ENCODE results near the gene CSRNP3.
"Not testable (repeated sequence)": the region's sequence is repeated elsewhere in the genome, so short reads cannot be mapped to it uniquely, and the experiment has no call there.

Gene CSRNP3

DNA sequence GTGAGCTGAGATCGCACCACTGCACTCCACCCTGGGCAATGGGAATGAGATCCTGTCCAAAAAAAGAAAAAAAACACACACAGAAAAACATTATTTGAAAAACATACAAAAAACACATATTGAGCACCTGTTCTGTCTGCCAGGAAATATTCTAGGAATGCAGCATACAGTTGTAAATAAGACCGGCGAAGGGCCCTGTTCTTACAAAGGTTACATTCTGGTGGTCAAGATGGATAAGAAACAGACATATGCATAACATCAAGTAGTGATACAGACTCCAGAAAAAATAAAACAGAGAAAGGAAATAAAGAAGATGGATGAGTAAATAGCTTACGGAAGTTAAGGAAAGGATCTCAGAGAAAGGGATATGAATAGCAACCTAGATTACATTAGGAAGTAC is 164.8 kb downstream of the CSRNP3 start:
- DNase-seq (ENCODE audit: low spot score): no peak

DNA sequence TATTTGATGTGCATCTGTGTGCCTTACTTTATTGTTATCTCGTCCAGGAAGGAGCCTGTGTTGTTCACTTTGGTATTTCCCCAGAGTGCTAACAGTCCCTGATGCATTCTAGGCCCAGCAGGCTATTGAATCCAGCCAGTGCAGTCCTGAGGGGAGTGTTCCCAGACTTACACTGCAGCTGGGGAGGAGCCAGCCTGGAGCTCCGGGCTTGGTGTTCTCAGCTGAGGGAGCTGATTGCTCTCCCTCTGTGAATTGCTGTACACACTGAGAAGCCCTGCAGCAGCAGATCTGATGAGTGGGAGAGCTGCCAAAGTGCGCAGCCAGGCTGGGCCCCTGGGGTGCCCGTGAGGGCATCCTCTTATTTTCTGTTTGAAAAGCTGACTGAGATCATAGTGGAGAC is 165.4 kb downstream of the CSRNP3 start:
- no peak for DNase-seq (ENCODE audit: low spot score)

GRCh38 chr2:165635532-165635931 is 166.0 kb downstream of the CSRNP3 start:
- no peak for DNase-seq (ENCODE audit: low spot score)

DNA sequence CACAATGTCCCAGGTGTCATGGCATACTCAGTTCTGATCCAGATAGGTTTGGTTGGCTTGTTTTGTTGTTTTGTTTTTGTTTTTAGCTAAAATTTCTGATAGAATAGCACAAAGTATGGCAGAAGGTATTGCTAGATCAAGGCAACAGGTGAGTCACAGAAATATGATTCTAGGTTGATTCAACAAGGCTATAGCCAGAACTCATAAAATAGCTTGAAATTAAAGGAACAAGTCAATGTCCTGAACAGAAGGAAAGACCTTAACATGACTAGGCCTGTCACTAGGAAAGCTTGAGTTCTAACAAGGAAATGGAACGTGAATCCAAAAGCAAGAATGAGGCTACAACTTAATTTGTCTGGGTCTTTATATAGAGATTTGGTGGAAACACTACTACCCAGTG is 167.5 kb downstream of the CSRNP3 start:
- no peak for DNase-seq (ENCODE audit: low spot score)

GRCh38 chr2:165637396-165637795 is 167.9 kb downstream of the CSRNP3 start:
- no peak for DNase-seq (ENCODE audit: low spot score)

DNA sequence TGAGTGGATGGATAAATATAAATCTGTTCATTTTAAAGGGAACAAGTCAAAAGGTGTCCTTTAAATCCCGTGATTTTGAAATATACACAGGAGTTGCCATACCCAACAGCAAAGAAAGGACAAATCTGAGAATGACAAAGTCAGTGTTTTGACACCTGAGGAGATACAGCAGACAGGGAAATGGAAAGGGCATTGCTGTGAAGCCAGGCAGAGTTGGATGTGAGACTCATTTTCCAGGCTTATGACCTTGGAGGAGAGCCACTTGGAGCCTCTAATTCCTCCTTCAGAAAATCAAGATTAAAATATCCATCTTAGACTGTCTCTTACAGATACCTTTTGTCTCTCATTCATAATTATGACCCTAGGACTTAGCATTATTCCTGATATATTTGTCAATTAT is 170.0 kb downstream of the CSRNP3 start:
- DNase-seq (ENCODE audit: low spot score): no peak

- no peak for DNase-seq (ENCODE audit: low spot score)
Measured at GRCh38 chr2:165640247-165640929, 170.9 kb downstream of the CSRNP3 start.

DNA sequence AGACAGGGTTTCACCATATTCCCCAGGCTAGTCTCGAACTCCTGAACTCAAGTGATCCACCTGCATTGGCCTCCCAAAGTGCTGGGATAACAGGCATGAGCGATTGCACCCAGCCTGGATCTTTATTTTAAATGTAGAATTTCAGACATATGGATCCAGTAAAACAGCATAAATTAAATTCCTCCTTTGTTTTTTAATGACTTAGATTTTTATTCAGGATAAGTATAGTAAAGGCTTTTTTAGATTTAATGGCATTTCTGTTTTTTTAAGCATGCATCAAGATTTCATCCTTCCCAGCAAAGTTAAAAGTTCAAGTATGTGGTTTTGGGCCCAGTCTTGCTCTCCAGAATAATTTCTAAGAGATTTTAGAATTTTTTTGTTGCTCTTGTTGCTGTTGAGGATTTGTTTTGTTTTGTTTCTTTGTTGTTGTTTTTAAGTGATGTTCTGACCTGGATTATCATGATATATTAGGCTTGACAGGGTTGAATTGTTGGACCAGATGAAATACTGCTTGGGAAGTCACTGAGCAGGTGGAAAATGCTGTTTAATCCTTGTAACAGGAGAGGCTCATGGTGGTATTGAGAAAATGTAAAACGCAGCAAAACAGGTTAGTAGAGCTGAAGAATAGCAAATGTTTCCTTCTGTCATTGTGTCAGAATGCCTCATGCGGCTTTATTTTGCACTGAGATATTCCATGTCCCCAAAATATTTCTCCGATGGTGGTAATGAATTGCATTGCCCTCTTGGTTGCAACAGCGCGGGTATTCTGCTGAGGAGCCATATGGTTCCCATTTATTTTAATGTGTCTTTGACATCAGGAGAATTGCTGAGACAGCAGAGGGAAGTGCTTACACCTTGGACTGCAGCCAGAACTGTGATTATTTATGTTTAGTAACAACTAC is 176.7 kb downstream of the CSRNP3 start:
- peak; percentile 21 for DNase-seq (ENCODE audit: low spot score)

- no peak for DNase-seq (ENCODE audit: low spot score)
Measured at GRCh38 chr2:165647409-165647808, 177.9 kb downstream of the CSRNP3 start.

DNA sequence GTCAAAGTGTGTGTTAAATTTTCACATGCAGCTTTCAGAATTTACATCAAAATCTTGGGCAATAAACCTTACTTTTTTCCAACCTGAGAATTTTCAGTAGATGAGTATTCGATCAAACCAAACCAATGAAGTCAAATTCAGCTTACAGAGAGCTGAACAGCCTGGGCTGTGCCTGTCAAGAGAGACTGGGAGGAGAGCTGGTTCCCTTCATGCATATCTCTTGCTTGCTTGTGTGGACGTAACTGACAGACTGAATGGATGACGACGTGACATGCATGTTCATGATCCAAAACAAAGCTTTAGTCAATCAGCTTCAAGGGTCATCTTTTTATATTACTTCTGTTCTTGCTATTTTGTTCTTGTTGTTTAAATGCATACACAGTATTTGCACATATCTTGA is 179.3 kb downstream of the CSRNP3 start:
- no peak for DNase-seq (ENCODE audit: low spot score)

GRCh38 chr2:165651233-165651632 is 181.7 kb downstream of the CSRNP3 start:
- no peak for DNase-seq (ENCODE audit: low spot score)

GRCh38 chr2:165655661-165656060 is 186.2 kb downstream of the CSRNP3 start:
- DNase-seq (ENCODE audit: low spot score): no peak

DNA sequence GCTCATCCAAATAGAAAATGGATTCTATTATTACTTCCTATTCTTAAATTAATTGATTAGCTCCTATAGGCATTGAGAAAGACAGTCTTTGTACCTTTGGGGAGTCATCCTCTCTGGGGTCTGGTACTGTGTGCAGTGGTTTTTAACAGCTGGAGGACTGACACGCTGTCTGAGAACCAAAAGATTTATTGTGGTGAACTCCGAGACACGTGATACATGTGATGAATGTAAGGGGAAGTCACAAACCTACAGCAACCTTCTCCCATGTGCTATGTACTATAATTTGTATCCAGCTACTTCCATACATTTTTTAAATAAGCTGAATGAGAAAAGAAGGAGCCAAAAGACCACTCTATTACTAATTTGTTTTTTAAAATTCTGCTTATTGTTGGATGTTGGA is 190.9 kb downstream of the CSRNP3 start:
- DNase-seq (ENCODE audit: low spot score): no peak

DNA sequence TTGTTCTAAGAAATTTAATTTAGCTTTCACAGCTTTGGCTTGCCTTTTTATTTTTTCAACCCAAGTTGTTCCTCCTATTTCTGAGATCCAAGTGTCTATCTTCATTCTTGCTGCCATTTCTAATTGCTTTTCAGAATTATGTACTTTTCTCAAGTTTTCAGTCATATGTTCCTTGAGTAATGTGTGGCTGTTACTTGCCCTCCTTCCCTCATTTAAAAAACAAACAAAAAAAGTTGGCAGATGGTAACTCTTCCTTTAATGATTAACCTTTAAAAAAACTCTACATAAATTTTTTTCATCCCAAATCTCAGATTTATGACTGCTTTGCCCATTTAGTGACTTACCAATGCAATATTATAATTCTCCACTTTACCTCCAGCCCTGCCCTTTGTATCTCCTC is 193.2 kb downstream of the CSRNP3 start:
- no peak for DNase-seq (ENCODE audit: low spot score)

DNA sequence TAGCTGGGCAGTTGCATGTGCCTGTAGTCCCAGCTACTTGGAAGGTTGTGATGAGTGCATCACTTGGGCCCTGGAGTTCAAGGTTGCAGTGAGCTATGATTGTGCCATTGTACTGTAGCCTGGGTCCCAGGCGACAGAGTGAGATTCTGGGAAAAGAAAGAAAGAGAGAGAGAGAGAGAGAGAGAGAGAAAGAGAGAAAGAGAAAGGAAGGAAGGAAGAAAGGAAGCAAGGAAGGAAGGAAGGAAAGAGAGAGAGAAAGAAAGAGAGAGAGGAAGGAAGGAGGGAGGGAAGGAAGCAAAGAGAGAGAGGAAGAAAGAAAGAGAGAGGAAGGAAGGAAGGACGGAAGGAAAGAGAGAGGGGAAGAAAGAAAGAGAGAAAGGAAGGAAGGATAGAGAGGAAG is 196.1 kb downstream of the CSRNP3 start:
- no peak for DNase-seq (ENCODE audit: low spot score)

- not testable (repeated sequence) for DNase-seq (ENCODE audit: low spot score)
Measured at GRCh38 chr2:165666073-165666472, 196.6 kb downstream of the CSRNP3 start.

DNA sequence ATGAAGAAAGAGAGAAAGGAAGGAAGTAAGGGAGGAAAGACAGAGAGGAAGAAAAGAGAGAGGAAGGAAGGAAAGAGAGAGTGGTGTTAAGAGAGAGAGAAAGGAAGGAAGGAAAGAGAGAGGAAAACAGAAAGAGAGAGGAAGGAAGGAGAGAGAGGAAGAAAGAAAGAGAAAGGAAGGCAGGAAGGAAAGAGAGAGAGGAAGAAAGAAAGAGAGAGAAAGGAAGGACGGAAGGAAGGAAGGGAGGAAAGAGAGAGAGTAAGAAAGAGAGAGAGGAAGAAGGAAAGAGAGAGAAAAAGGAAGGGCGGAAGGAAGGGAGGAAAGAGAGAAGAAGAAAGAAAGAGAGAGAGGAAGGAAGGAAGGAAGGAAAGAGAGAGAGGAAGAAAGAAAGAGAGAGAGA is 197.1 kb downstream of the CSRNP3 start:
- DNase-seq (ENCODE audit: low spot score): no peak

DNA sequence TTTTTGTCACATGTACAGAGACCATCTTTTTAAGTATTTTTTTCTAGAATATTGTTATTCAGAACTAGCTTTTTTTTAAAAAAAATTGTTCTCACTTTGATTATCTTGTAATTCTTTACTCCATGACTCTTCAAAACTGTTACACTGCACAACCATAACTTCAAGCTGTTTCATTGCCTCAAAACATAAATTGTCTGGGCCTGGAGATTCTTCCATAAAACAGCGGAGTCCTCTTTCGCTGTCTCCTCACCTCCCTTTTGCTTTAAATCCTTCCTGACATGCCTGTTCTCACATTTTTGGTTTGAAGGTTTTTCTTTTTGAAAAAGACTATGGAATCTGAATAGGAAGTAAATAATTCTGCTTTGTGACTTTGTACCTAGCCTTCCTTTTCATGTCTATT is 197.9 kb downstream of the CSRNP3 start:
- no peak for DNase-seq (ENCODE audit: low spot score)

GRCh38 chr2:165674780-165675179 is 205.3 kb downstream of the CSRNP3 start:
- DNase-seq (ENCODE audit: low spot score): no peak

DNA sequence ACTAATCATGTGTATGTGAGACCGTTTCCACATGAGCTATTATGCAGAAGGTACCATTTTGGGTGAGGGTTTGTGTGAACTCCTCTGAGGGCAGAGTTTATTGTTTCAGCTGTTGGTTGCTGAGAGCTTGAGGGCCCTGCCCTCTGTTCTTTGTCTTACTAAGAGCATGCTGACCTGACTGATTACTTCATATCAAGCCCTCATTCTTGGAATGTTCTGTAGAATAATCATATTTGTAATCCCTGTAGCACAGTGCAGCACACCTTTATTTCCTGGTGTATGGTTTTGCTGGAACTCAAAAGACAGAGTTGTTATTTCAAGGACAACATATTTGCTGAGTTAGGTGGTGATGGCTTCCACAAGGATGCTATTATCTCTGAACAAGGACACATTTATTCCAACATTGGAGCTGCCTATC is 206.1 kb downstream of the CSRNP3 start:
- DNase-seq (ENCODE audit: low spot score): no peak

GRCh38 chr2:165678882-165679281 is 209.4 kb downstream of the CSRNP3 start:
- DNase-seq (ENCODE audit: low spot score): no peak

- DNase-seq (ENCODE audit: low spot score): no peak
Measured at GRCh38 chr2:165679621-165680020, 210.1 kb downstream of the CSRNP3 start.

GRCh38 chr2:165681841-165682240 is 212.3 kb downstream of the CSRNP3 start:
- no peak for DNase-seq (ENCODE audit: low spot score)

- DNase-seq (ENCODE audit: low spot score): no peak
Measured at GRCh38 chr2:165682546-165682945, 213.0 kb downstream of the CSRNP3 start.
